Body of pancreas (tissue), 4 donors: Measurements from ENCODE around the gene RPP40. TPM values are rescaled to one million over a fixed set of nuclear protein-coding genes. Genes with fewer than 3 reads are reported as not detected.
A peak's percentile ranks its signal among the peaks of the same experiment; 100 is the strongest.
"Not testable (repeated sequence)": the region's sequence is repeated elsewhere in the genome, so short reads cannot be mapped to it uniquely, and the experiment has no call there.

Source experiments
- ATAC-seq: fragments of 150-250 bp; one replicate; pipeline ENCODE4 v1.9.1; 2016
- DNase-seq, 4 donors: peaks; one replicate each; pipeline ENCODE4 v3.0.0-alpha.2; 2019
- H3K27ac ChIP-seq, 4 donors: fragments of 200-600 bp; sonication (generic); 1 replicate in 3 of 4; 2 replicates in 1 of 4; pipeline versions ENCODE4 v1.5.1 to v1.6.1; 2016 to 2019; ENCODE audit warnings: mild to moderate bottlenecking in 1 of 4, mixed read lengths in 1 of 4, moderate library complexity in 1 of 4
- H3K27me3 ChIP-seq, 2 donors: fragments of 200-600 bp; sonication (generic); one replicate each; pipeline ENCODE4 v1.6.0; 2016; ENCODE audit warnings: mild to moderate bottlenecking in 1 of 2
- H3K36me3 ChIP-seq, 2 donors: fragments of 200-600 bp; sonication (generic); replicated peaks in 1 of 2; 2 replicates each; pipeline ENCODE4 v1.5.1; 2016; ENCODE audit warnings: low read depth in 2 of 2; ENCODE audit not compliant: insufficient read depth in 1 of 2
- H3K4me1 ChIP-seq: fragments of 200-600 bp; sonication (generic); one replicate; pipeline ENCODE4 v1.6.0; 2016
- H3K4me3 ChIP-seq, 2 donors: fragments of 200-600 bp; sonication (generic); 1 replicate in 1 of 2; 2 replicates in 1 of 2; pipeline ENCODE4 v1.5.1; 2016 to 2019
- H3K9me3 ChIP-seq, 3 donors: fragments of 200-600 bp; sonication (generic); 1 replicate in 2 of 3; 2 replicates in 1 of 3; pipeline ENCODE4 v1.5.1; 2016
- POLR2A ChIP-seq, 3 donors: fragments of 450-650 bp; IDR thresholded peaks; one replicate each; pipeline ENCODE4 v1.6.1; 2016; ENCODE audit warnings: antibody characterized with exemption in 3 of 3, mild to moderate bottlenecking in 2 of 3
- WGBS, 2 donors: methylation state at CpG; one replicate each; pipeline ENCODE4 v1.1.5; 2017; 5-methylcytosine and 5-hydroxymethylcytosine counted together
- intact Hi-C: fragments of 100-400 bp; cut with DNase I; formaldehyde crosslinking; loops from one replicate; pipeline ENCODE4 v1.15.1; 2023
- total RNA-seq, 2 donors: library from RNA; depleted of rRNA; stranded (reverse); fragments of >200 nt; gene quantifications; one replicate each; pipeline ENCODE4 v1.1.0, GENCODE V29; 2016
- TF ChIP-seq, protein P1 (sequence below), 7 experiments: fragments of 450-650 bp in 4 of 7; fragments of 200-600 bp in 3 of 7; sonication (generic) in 3 of 7; IDR thresholded peaks; one replicate each; pipeline ENCODE4 v1.5.1; 2016 to 2019; ENCODE audit warnings: antibody characterized with exemption in 7 of 7

The RPP40 gene
- total RNA-seq, 2 donors from 2014 or later, result 4.9 to 7.8 TPM

DNA sequence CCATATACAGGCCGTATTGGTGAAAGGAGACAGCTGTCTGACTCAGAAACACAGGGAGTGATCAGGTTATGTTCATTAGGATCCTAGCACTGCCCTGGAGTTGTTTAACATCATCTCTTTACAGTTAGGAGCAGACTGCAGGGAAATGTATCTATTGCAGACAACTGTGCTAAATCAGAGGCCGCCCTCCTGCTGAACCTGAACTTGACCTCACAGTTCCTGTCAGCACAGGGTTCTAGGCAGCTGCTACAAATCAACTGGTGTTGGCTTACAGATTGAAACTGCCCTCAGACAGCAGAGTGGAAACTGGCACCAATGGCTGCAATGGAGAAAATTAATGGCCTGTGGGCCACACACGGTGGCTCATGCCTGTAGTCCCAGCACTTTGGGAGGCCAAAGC, 3.7 kb upstream of the RPP40 start:
- Histone ChIP-seq H3K9me3 (no peaks in the 10 kb centered on the region), H3K4me1 (peaks cover 5% of the 10 kb centered on the region), H3K4me3 (no peak overlapping the region), H3K27ac (no peak overlapping the region), H3K36me3 (no peaks in the 10 kb centered on the region), H3K27me3 (no peaks in the 10 kb centered on the region)
- TF ChIP-seq, protein P1, sequence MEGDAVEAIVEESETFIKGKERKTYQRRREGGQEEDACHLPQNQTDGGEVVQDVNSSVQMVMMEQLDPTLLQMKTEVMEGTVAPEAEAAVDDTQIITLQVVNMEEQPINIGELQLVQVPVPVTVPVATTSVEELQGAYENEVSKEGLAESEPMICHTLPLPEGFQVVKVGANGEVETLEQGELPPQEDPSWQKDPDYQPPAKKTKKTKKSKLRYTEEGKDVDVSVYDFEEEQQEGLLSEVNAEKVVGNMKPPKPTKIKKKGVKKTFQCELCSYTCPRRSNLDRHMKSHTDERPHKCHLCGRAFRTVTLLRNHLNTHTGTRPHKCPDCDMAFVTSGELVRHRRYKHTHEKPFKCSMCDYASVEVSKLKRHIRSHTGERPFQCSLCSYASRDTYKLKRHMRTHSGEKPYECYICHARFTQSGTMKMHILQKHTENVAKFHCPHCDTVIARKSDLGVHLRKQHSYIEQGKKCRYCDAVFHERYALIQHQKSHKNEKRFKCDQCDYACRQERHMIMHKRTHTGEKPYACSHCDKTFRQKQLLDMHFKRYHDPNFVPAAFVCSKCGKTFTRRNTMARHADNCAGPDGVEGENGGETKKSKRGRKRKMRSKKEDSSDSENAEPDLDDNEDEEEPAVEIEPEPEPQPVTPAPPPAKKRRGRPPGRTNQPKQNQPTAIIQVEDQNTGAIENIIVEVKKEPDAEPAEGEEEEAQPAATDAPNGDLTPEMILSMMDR (IDR thresholded peaks at IDR 0.05), result no peak
- no peak for TF ChIP-seq POLR2A (IDR thresholded peaks at IDR 0.05)
- ATAC-seq (no peak), DNase-seq (no peak)
- intact Hi-C loops, result no loop called here
- WGBS, 2 donors, result 93 to 95% methylated on average over 3 of the region's 3 CpGs

DNA sequence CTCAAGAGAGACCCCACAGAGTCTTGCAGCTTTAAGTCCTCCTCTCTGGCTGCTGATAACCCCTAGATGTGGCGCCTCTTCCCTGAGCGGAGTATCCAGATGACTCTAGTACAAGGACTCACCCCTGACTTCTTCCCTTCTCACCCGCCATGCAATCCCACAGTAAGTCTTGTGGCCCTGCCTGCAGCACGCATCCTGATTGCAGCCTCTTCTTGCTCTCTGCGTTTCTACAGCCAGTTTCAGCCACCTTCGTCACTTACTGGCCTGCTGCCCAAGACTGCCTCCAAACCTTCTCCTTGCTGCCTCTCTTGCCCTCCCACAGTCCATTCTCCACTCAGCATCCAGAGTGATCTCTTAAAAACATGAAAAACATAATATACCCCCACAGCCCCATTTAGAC, 2.4 kb upstream of the RPP40 start:
- intact Hi-C loops, result no loop called here
- no peak overlapping the region for H3K27ac ChIP-seq
- H3K4me3 ChIP-seq, result no peak overlapping the region
- TF ChIP-seq POLR2A (IDR thresholded peaks at IDR 0.05), result no peak
- TF ChIP-seq, protein P1 (IDR thresholded peaks at IDR 0.05), result no peak
- no peak for DNase-seq
- H3K4me1 ChIP-seq, result peaks cover 5% of the 10 kb centered on the region
- ATAC-seq, result no peak
- H3K27me3 ChIP-seq, result no peaks in the 10 kb centered on the region
- no peaks in the 10 kb centered on the region for H3K9me3 ChIP-seq
- 92 to 94% methylated on average over 6 of the region's 6 CpGs for WGBS, 2 donors
- H3K36me3 ChIP-seq, result no peaks in the 10 kb centered on the region

DNA sequence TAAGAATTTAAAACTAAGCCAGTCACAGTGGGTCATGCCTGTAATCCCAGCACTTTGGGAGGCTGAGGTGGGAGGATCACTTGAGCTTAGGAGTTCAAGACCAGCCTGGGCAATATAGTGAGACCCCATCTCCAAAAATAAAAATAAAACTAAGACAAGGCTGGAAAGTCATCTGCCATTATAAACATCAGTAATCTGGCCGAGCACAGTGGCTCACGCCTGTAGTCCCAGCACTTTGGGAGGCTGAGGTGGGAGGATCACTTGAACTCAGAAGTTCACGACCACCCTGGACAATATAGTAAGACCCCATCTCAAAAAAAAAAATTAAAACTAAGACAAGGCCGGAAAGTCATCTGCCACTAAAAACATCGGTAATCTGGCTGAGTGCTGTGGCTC, 1.2 kb upstream of the RPP40 start:
- H3K27ac ChIP-seq, H3K9me3 ChIP-seq, intact Hi-C loops, H3K4me3 ChIP-seq, H3K27me3 ChIP-seq, H3K4me1 ChIP-seq, H3K36me3 ChIP-seq, DNase-seq, ATAC-seq: not testable (repeated sequence)
- 80 to 91% methylated on average over 5 of the region's 5 CpGs for WGBS, 2 donors

DNA sequence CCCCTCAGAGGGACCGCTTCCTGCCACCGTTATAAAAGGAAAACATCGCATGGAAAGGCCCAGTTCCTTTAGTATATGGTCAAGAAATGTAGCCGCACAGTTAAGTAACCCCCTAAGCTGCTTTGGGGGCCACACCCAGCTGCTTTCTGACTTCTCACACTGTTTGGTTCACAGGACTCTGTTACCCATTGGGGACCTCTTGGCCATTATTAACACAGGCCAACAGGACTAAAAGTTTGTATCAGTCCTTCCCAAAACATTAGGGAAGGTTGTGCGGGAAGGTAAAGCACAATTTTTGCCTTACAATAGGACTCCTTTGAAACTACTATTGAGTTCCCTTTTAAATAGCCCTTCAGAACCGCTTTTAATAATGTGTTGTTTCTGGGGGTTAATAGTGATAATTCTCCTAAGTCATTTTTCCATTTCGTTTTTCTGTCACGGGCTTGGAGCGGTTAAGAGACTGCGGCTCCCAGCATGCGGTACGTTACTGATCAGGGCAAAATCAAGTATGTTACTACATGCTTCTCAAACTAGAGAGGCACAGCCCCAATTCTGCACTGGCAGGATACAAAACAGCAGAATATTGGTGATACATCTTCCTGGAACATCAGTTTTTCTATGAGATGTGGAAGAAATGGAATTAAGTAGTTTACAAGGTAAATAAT, 668 bp upstream of the RPP40 start:
- Histone ChIP-seq H3K27me3 (no peaks in the 10 kb centered on the region), H3K9me3 (no peaks in the 10 kb centered on the region), H3K36me3 (no peaks in the 10 kb centered on the region), H3K4me3 (peak overlapping the region in 1 of 2 donors; percentile 60), H3K27ac (peak overlapping the region; percentile 30 to 78 (median 70)), H3K4me1 (peaks cover 5% of the 10 kb centered on the region)
- WGBS, 2 donors, result 55 to 64% methylated on average over 11 to 12 of the region's 12 CpGs
- intact Hi-C loops, result no loop called here
- DNase-seq (no peak), ATAC-seq (no peak)
- TF ChIP-seq, protein P1 (IDR thresholded peaks at IDR 0.05), result no peak
- no peak for TF ChIP-seq POLR2A (IDR thresholded peaks at IDR 0.05)

DNA sequence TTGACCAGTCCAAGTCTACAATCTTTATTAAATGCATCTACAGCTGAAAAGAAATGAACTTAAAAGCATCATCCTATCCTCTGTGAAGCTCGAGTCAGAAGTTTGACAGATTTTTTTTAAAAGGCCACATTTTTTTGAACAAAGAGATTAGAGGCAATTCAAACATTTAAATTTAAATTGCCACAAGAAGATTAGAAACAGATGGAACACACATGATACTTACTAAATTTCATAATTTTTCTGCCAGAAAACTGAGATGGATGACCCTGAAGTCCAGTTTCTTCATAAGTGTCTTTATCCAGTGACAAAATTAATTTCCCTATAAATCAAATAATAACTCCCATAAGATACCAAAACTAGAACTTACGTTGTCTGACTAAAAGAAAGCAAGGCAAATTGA, 4.3 kb downstream of the RPP40 start:
- DNase-seq (no peak), ATAC-seq (no peak)
- Histone ChIP-seq H3K9me3 (no peaks in the 10 kb centered on the region), H3K27ac (no peak overlapping the region), H3K27me3 (no peaks in the 10 kb centered on the region), H3K36me3 (no peaks in the 10 kb centered on the region), H3K4me3 (no peak overlapping the region), H3K4me1 (peaks cover 5% of the 10 kb centered on the region)
- intact Hi-C loops, result no loop called here
- TF ChIP-seq POLR2A (IDR thresholded peaks at IDR 0.05), result no peak
- TF ChIP-seq, protein P1 (IDR thresholded peaks at IDR 0.05), result no peak
- WGBS, 2 donors, result 62 to 71% methylated on average over 2 of the region's 2 CpGs
